Measurements from ENCODE around the gene PIAS1.

GRCh38 chr15:68143129-68143528 is 89.0 kb downstream of the PIAS1 start:
- TF ChIP-seq CTCF (IDR thresholded peaks at IDR 0.05) (no peak), POLR2A (IDR thresholded peaks at IDR 0.05) (no peak)
